HG03354 (cell line): ENCODE measurements around the gene ABHD15.
A peak's percentile ranks its signal among the peaks of the same experiment; 100 is the strongest.
"Not testable (repeated sequence)": the region's sequence is repeated elsewhere in the genome, so short reads cannot be mapped to it uniquely, and the experiment has no call there.

Source experiments
- ATAC-seq: cut with Tn5 transposase; IDR thresholded peaks from one replicate; pipeline ENCODE4 v1.9.1; 2021; ENCODE audit warnings: mild to moderate bottlenecking; ENCODE audit not compliant: unreplicated experiment, poor library complexity, severe bottlenecking

The ABHD15 gene

DNA sequence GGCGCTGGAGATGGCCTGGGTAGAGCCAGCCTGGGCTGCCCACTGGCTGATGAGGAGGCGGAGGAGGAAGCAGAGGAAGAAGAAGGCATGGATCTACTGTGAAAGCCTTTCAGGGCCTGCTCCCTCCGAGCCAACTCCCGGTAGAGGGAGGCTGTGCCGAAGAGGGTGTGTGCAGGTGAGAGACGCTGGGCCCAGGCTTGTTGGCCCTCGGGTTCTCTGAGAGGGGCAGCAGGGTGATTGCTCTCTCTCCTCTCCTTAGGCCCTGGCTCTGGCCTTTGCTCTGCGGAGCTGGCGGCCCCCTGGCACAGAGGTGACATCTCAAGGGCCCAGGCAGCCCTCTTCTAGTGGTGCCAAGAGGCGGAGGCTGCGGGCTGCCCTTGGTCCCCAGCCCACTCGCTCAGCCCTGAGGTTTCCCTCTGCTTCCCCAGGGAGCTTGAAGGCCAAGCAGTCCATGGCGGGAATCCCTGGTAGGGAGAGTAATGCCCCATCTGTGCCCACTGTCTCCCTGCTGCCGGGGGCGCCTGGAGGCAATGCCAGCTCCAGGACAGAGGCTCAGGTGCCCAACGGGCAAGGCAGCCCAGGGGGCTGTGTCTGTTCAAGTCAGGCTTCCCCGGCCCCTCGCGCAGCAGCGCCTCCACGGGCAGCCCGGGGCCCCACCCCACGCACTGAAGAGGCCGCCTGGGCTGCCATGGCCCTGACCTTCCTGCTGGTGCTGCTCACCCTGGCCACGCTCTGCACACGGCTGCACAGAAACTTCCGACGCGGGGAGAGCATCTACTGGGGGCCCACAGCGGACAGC is 5.2 kb upstream of the ABHD15 start:
- no peak for ATAC-seq

GRCh38 chr17:29571486-29571882 is 4.6 kb upstream of the ABHD15 start:
- no peak for ATAC-seq

DNA sequence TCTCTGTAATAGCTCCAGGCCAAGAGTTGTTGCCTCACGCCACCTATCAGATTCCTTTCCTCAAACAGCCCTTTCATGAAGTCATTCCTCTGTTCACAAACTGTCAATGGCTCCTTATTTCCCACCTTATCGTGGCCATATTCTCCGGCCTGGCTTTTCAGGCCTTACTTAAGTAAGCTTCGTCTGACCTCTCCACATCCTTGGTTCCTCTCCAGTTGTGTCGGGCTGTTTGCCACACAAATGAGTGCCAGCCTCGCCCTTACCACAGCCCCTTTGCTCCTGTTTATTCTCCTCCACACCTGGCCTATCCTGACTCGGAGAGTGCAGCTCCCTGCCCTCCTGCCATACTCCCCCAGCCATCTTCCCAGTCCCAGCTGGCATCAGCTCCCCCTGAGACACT is 3.7 kb upstream of the ABHD15 start:
- no peak for ATAC-seq

DNA sequence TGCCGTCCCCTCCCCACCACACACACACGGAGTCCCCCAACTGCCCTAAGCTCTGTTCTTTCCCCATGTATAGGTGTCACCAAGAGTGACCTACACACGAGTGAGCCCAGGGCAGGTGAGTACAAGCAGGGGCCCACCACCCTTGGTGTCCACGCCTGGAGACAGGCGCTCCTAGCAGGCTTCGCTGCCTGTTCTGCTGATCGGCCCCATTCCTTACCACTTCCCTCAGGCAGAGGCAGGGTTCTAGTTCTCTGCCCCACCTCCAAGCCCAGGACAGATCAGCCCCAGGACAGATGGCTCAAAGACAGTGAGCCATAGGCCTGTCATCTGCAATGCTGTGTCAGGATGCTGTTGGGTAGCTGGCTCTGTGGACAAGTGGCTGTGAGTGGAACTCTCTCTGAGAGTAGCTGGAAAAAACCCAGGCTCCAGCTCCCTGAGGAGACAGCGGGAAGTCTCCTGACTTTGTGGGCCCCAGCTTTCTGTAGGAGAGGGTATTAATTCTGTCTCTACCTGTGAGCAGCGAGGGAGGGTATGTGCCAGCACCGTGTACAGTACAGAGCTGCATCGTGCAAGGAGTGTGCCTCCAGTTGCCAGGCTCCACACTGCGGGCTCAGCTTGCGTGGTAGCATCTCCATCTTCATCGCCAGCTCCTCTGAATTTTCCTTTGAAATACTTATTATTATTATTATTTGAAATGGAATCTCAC is 2.6 kb upstream of the ABHD15 start:
- ATAC-seq: no peak

GRCh38 chr17:29568331-29569244 is 1.8 kb upstream of the ABHD15 start, which contains the start of gene TP53I13:
Gene TP53I13, plus strand, starts transcription at chr17:29568701. Its CDS starts 58 bp downstream, at chr17:29568759.
- peak; percentile 41 for ATAC-seq

DNA sequence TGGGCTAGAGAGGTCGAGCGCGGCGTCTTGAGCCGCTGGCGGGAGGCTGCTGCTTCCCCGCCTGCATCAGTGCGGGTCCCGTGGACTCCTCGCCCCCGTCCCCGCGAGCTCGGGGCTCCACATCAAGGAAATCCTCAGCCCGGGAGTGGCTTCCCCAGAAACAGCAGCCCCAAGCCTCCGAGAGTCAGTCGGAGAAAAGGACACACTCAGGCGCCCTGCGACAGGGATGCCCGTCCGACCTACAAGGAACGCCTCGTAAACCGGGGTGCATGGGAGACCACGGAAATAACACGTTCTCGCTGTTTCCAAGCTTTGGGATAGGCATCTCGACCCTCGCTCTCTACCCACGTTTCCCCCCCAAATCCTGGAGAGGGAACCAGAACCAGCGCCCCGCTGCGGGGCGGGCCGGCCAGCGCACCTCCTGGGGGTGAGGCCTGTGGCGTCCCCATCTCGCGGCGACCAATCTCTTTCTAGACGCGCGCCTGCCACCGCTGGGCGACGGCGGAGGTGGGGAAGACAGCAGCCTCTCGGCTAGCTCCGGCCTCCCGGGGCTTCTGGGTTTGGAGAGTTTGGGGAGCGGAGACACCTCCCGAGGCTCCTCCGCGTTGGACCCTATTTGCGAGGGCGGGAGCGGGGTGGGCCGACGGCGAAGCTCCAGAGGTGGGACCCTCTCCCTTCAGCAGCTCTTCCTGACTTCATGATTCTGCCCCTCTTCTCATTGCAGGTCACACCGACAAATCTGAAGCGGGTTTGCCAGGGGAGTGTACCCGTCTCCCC is 905 bp upstream of the ABHD15 start:
- peak; percentile 48 for ATAC-seq

GRCh38 chr17:29567304-29567553 is 392 bp upstream of the ABHD15 start:
- peak; percentile 14 for ATAC-seq

GRCh38 chr17:29565643-29566472 is 979 bp downstream of the ABHD15 start:
- ATAC-seq: no peak

GRCh38 chr17:29563816-29564215 is 3.0 kb downstream of the ABHD15 start:
- no peak for ATAC-seq

GRCh38 chr17:29562615-29563014 is 4.2 kb downstream of the ABHD15 start:
- ATAC-seq: no peak

DNA sequence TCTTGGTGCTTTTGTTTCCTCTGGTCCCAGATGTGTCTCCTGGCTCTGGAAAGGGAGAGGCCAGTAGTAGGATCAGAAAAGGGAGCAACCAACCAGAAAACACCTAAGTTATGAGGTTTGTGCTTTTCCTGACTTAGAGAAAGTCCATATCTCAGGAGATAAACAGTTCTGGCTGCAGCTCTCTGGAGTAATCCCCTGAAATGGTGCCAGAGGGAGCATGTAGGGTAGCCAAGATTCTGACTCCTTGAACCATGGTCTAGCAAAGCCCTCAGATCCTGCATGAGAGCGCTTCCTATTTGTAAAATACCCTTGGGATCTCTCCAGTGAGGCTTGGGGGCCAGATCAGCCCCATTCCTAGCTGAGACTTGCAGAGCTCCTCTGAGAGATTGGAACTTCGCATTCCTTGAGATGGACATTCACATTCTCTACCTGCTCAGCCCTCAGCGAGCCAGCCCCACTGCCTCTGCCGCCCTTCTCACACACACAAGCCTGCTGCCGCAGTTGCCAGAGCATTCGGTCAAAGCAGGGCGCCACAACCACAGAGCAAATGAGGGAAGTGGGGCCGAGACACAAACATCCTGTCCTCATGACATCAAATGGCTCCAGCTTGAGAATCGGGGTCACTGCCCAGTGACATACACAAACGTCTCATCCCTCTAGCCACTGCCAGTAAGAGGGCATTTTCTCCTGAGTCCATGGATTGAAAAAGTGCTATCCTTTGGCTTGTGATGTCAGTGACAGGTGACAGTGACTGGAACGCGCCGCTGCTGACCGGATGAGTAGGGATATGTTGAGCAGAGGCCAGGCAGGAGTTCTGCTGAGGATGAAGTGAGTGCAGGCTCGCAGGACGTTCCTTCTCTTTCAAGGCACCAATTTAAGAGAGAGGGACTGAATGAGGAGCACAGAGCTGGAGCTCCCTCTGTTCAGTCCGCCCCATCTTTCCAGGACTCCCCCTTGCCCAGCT is 5.0 kb downstream of the ABHD15 start:
- ATAC-seq: no peak

GRCh38 chr17:29560316-29560715 is 6.5 kb downstream of the ABHD15 start:
- ATAC-seq: no peak

DNA sequence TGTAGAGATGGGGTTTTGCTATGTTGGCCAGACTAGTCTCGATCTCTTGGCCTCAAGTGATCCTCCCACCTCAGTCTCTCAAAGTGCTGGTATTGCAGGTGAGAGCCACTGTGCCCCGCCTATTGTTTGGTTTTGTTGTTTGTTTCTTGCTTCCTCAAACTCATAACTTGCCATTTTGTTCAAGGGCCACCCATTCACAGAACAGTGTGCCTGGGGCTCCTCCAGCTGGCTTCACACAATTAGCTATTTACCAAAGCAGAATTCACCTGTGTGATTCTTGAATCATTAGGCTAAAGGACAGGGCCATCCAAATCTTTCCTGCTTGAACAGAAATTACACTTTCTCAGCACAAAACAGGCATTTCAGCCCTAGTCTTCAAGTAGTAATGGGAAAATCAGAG is 7.2 kb downstream of the ABHD15 start:
- ATAC-seq: no peak

- not testable (repeated sequence) for ATAC-seq
Observed at GRCh38 chr17:29558139-29558538, 8.7 kb downstream of the ABHD15 start.

DNA sequence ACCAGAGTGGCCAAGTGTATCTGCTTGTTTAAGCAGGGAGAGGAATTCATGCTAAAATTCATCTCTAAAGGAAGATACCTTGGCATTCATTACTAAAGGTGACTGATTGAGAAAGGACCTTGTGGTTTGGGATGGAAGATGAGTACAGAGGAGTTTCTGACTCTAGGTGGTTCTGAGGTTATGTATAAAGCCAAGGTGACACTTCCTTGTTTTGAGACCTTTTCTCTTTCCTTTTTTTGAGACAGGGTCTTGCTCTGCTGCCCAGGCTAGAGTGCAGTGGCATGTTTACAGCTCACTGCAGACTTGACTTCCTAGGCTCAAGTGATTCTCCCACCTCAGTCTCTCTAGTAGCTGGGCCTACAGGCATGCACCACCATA is 9.1 kb downstream of the ABHD15 start:
- ATAC-seq: no peak

DNA sequence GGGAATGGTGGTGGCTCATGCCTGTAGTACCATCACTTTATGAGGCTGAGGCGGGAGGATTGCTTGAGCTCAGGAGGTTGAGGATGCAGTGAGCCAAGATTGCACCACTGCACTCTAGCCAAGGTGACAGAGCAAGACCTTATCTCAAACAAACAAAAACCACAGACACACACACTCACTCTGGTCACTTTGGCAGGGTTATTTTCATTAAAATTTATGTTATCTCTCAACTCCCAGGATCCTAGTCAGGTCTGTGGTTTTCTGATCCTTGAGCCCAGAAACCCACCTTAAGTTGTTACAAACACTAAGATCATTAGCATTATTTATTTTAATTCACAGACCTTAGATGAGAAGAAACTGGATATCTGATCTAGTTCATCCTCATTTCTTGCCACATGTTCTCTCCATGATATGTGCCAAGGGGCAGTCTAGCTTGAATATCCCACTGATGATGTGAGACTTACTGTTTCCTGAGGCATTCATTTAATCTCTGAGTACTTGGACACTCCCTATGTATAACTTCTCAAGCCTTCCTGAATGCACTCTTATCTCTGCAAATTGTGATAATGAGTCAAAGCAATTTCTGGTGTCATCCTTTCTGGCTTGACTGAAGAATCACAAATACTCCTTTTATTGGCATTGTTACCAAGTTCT is 9.6 kb downstream of the ABHD15 start:
- ATAC-seq: no peak

DNA sequence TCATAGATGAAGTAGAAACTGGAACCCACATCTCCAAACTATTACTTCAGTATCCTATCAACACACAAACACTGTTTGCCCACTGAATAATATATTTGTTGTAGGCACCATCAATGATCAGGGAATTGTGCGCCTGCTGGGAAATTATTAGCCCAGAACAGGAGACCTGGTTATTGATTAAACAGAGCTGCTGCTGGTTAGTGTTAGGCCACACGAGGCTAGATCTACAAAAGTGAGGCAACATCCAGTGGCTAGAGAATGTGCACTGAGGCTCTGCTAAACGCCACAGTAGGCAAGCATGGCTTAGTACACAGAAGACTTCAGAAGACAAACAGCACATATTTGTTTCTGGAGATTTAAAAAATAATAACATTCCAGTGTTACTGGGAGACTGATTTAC is 11.0 kb downstream of the ABHD15 start:
- ATAC-seq: no peak
